NCI-H2029 treated with DMSO at 0.1 percent for 48 hours (cell line): ENCODE data around the gene PRICKLE2.

Experiments used
- DNase-seq: peaks from one replicate; lab custom pipeline; 2025; lab: John Stamatoyannopoulos, UW

Gene PRICKLE2

DNA sequence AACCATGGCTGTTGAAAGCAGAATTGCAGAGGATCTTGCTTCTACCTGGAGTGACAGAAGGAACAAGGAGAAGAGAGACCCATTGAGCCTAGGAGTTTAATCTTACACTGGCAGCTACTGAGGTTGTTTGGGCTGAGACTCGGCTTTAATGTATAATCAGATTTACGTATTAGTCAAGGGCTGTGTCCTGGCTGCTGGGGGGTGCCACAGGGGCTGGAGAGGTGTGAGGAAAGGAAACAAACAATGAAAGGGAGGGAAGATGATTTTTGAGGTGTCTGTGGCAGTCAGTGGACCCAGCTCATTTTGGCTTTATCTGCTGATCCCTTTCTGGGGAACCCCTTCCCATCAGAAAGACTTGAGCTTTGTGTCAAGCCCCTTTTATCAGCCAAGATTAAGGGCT is 95.7 kb downstream of the PRICKLE2 start:
- DNase-seq: no peak

DNA sequence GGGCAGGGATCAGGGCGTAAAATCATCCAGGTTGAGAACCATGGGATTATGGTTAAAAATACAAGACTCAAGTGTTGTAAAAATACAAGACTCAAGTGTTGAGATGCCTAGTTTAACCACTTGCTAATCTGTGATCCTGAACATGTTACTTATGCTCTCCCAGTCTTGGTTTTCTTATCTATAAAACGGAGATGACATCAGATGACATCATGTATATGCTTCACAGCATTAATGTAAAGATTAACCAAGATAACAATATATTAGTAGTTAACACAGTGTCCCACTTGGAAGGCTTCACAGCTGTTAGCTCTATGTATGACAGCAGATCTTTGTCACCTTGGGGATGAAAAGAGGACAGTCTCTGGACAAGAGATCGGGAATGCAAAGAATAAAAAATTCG is 96.2 kb downstream of the PRICKLE2 start:
- no peak for DNase-seq

DNA sequence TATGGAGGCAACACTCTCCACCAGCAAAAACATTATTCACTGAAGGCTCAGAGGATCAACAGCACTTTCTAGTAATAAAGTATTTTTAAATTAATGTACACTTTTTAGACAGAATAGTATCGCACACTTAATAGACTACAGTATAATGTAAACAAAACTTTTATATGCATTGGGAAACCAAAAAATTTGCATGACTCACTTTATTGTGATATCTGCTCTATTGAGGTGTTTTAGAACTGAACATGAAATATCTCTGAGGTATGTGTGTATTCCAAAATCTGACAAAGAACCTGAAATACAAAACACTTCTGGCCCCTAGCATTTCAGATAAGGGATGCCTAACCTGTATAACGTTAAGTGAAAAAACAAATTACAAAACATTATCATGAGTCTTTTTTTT is 99.7 kb downstream of the PRICKLE2 start:
- no peak for DNase-seq

DNA sequence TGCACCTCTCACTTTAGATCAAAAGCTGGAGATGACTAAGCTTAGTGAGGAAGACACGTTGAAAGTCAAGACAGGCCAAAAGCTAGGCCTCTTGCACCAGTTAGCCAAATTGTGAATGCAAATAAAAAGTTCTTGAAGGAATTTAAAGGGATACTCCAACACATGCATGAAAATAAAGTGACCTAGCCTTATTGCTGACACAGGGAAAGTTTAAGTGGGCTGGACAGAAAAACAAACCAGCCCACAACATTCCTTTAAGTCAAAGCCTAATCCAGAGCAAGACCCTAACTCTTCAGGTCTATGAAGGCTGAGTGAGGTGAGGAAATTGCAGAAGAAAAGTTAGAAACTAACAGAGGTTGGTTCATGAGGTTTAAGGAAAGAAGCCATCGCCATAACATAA is 101.3 kb downstream of the PRICKLE2 start:
- no peak for DNase-seq

DNA sequence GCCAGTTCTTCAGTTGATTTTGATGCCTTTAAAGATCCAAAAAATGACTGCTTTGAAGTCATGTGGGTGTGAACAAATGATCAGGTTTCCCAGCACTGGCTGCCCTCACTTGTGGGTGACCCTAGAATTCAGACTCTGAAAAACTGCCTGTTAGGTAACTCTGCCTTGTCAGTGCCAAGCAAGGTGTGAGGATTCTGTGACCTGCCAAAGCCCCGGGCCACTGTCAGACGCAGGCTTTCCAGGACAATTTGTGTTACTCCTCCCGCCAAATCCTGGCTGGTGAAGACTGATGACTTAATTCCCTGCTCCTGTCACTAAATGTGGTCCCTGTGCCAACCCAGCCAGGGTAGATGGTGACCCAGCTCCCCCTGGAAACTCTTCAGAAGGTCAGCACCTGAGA is 102.8 kb downstream of the PRICKLE2 start:
- DNase-seq: no peak

DNA sequence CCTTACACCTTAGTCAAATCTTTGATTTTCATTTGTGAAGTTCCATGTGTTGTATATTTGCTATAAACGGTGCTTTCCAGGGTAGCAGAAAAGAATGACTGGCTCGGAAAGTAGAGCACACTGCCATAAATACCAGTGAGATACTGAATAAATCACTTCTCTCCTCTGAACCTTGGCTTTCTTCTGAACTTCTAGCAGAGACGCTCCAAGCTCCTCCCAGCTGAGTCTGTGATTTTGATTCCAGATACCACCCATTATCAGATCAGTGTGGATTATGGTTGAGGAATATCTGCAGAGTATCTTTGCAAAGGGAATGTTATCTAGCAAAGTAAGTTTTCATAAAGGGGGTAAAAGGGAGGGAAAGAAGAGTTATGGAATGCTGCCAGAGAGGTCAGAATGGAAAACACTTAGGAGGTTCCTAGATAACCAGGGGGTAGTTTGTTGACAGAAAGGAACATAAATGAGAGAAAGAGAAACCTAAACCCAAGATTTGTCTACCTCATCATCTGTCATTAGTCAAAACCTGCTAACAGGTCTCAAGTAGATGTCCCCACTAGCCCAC is 103.4 kb downstream of the PRICKLE2 start:
- DNase-seq: no peak

- DNase-seq: no peak
Measured at GRCh38 chr3:64120876-64121275, 104.4 kb downstream of the PRICKLE2 start.

DNA sequence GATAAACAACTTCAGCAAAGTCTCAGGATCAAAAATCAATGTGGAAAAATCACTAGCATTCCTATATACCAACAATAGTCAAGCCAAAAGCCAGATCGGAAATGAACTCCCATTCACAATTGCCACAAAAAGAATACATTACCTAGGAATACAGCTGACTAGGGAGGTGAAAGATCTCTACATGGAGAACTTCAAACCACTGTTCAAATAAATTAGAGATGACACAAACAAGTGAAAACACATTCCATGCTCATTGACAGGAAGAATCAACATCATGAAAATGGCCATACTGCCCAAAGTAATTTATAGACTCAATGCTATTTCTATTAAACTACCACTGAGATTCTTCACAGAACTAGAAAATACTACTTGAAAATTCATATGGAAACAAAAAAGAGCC is 107.8 kb downstream of the PRICKLE2 start:
- no peak for DNase-seq

DNA sequence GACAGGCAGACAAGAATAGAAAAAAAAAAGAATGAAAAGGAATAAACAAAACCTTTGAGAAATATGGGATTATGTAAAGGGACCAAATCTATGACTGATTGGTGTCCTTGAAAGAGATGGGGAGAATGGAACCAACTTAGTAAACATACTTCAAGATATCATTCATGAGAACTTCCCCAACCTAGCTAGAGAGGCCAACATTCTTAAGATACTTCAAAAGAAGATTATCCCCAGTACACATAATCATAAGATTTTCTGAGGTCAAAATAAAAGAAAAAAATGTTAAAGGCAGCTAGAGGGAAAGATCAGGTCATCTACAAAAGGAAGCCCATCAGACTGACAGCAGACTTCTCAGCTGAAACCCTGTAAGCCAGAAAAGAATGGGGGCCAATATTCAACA is 110.6 kb downstream of the PRICKLE2 start:
- no peak for DNase-seq

- no peak for DNase-seq
Measured at GRCh38 chr3:64111872-64112271, 113.4 kb downstream of the PRICKLE2 start.

GRCh38 chr3:64111083-64111482 is 114.2 kb downstream of the PRICKLE2 start:
- DNase-seq: no peak

DNA sequence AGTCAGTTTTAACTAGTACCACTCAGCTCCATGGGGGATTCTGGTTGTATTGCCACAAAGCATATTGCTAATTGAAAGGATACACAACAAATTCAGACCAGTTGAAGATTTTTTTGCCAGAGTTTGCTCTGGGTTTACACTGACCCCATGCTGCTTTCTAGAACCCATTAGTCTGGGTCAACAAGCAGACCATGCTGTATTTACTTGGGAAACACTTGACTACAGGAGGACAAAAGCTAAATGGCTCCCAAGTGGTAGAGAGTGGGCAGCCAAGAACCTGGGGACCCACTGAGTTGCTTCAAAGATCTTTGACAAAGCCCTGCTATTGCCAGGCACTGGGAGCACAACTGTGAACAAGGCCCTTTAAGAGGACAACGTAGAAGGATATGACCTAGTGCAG is 115.2 kb downstream of the PRICKLE2 start:
- no peak for DNase-seq

- DNase-seq: no peak
Measured at GRCh38 chr3:64109438-64109837, 115.8 kb downstream of the PRICKLE2 start.

- no peak for DNase-seq
Measured at GRCh38 chr3:64108784-64109317, 116.4 kb downstream of the PRICKLE2 start.

DNA sequence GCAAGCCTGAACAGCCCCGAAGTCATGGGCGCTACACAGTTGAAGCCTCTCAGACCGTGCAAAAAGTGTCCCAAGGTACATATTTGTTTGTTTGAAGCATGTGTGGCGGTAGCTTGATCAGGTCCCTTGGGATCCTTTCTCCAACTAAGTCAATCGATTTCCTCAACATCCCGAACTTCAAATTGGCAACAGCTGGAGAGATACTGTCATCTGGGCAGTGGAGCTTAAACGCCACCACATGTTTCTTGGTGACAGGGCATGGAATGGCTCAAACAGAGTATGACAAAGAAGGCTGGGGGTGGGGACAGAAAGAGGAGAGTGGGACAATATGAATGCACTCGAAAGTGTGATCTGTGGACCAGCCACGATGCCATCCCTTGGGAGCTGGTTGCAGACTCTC is 117.0 kb downstream of the PRICKLE2 start:
- DNase-seq: no peak

DNA sequence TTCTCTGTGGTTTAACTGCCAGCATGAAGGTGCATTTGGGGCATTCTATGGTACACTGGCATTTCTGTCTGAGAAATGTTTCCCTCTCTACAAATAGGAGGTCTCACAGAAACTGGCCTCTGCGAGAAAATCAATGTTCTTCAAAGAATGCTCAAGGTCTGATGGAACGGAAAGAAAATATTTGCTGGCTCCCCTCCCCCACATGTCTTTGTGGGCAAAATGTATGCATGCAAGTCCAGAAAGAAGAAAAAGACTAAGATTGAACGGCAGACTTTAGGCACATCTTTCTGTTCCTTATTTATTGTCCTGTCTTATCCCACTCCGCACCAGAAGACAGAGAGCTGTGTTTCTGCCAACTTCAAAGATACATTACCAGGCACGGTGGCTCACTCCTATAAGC is 118.1 kb downstream of the PRICKLE2 start:
- no peak for DNase-seq

DNA sequence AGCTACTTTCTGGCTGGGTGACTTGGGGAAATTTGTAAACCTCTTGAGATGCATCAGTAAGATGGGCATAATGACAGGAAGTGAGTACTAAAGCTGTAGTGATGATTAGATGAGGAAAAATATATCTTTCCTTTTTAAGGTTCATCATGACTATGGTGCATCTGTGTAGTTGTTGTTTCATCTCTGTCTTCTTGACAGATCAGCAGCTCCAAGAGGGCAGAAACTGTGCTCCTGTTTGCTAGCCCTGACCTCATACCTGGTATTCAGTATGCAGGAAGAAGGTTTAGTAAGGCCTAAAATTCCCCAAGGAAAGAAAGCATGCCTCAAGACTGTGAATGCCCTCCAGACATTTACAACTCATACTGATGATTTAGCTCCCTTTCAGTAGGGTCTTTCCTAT is 119.5 kb downstream of the PRICKLE2 start:
- no peak for DNase-seq

DNA sequence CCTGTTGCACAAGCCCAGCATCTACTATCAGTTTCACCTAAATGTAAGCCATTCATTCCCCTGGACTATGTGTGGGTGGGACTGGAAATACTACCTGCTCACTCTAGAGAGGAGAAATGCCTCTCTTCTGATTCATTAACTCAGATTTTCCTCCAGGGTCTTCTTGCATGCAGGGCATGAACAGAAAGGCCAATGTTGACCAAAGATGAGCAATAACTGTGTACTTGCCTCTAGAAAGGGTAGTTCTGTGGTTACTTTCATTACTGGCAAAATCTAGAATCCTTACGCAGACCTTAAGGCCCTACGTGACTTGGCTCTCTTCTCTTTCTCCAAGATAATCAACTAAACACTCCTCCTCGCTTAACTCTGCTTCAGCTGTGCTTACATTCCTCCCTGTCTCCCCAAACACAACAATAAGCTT is 120.6 kb downstream of the PRICKLE2 start:
- no peak for DNase-seq

GRCh38 chr3:64104006-64104405 is 121.3 kb downstream of the PRICKLE2 start:
- no peak for DNase-seq

GRCh38 chr3:64103131-64103530 is 122.1 kb downstream of the PRICKLE2 start:
- no peak for DNase-seq

GRCh38 chr3:64102147-64102546 is 123.1 kb downstream of the PRICKLE2 start:
- no peak for DNase-seq

DNA sequence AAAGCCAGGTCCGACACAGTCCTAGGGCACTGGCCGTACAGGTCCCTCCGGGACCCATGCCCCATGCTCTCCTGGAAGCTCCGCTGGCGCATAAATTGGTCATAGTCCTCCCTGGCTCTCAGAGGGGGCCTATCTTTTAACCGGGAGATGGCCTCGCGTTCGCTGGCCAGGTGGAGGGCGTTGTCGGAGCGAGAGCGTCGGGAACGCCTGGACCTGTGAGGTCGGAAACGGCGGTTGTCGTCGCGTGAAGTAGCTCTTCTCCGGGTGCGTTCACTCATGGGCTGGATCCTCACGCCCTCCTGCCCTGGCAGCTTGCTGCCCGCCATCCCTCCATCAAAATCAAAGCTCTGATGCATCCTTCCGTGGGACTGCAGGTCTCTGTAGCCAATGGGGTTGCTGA is 126.0 kb downstream of the PRICKLE2 start:
- no peak for DNase-seq

DNA sequence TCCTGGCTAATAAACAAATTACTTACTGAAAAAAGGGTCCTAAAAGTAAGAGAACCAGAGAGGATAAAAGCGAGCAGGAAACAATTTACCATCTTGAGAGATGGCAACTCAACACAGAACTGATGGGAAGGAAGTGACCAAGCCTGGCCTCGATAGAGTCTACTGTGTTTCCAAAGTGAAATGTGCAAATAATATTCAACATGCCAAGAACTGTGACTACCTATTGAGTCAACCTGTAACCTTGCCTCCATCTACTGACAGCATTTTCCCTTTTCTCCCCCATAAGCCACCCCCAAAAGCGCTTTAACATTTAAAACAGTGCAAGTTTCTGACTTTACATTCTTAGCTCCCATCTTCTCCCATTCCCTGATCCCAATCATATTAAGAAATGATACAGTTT is 126.6 kb downstream of the PRICKLE2 start:
- no peak for DNase-seq

- no peak for DNase-seq
Measured at GRCh38 chr3:64097920-64098319, 127.3 kb downstream of the PRICKLE2 start.

DNA sequence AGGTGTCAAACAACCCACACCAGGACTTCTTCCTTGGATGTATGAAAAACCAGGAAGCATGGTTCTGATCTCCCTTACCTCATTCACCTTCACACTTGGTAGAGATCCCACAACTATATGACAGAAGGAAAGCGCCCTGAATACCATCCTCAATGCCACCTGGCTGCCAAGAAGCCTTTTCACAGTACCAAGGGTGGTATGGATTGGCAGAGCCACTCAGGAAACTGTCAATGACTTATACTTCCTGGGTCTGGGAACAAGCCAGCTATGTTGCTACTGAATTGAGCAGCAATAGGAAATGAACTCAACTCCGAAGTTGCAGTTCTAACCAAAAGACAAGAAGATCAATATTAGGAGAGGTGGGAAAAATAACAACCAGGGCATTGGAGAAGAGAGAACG is 129.5 kb downstream of the PRICKLE2 start:
- DNase-seq: no peak
